COLO829 (cell line): Measurements from ENCODE around the gene ZNF445.
"Not testable (repeated sequence)": the region's sequence is repeated elsewhere in the genome, so short reads cannot be mapped to it uniquely, and the experiment has no call there.

ENCODE experiments used
- DNase-seq: peaks from one replicate; pipeline ENCODE4 v3.0.0; 2012; ENCODE audit warnings: low spot score

The ZNF445 gene

DNA sequence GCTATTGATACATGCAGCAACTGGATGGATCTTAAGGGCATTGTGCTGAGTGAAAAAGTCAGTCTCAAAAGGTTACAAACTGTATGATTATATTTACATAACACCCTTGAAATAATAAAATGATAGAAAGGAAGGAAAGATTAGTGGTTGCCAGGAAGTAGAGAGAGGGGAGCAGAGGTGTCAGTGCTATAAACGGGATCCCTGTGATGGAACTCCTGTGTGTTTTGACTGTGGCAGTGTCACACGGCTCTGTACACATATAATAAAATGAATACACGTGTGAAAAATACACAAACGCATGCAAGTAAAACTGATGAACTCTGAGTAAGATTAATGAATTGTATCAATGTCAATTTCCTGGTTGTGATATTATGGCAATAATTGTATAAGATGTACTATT lies 78.6 kb downstream of the ZNF445 start:
- DNase-seq = no peak

DNA sequence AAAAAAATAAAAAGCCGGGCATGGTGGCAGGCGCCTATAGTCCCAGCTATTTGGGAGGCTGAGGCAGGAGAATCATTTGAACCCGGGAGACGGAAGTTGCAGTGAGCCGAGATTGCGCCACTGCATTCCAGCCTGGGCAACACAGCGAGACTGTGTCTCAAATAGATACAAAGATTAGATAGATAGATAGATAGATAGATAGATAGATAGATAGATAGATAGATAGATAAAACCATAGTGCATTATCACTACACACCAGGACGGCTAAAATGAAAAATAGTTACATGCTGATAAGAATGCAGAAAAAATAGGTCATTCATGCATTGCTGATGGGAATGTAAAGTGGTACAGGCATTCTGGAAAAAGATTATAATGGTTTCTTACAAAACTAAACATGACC lies 79.2 kb downstream of the ZNF445 start:
- DNase-seq = not testable (repeated sequence)

DNA sequence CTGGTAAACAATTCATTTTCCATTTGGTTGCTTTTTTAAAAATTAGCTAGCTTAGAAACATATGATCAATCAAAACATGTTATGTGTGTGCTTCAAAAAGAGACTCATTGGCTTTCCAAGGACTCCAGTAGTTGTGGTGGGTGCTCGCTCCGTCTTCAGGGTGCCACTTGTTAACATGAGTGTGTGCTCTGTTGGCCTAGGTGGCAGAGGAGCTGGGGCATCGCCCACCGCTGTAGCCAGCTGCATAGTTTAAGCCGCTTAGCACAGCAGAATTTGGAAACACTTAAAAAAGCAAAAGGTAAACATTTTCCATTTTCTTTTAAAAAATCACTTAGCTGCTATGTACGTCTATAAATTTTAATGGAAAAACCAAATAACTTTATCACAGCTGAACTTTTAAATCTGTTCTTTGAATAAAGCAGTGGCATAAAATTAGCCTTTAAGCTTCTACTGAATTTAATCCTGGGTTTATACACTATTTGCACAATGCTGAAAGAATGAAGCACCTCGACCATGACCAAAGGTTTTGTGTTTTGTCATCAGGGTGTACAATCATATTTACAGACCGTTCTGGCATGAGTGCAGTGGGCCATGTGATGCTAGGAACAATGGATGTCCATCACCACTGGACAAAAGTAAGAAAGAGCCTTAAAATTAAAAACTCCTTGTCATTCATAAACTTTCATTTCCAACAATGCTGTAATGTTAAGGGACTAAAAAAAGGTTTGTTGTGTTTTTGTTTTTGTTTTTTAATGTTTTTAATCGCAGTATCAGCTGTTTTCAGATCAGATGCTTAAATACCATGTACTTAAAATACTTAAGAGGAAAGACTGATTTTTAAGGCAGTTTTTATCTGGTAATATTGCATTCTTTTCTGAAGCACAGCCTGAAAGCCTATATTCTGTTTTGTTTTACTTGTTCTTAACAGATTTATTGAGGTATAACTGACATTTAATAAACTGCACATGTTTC lies 81.0 kb downstream of the ZNF445 start:
- DNase-seq = no peak

DNA sequence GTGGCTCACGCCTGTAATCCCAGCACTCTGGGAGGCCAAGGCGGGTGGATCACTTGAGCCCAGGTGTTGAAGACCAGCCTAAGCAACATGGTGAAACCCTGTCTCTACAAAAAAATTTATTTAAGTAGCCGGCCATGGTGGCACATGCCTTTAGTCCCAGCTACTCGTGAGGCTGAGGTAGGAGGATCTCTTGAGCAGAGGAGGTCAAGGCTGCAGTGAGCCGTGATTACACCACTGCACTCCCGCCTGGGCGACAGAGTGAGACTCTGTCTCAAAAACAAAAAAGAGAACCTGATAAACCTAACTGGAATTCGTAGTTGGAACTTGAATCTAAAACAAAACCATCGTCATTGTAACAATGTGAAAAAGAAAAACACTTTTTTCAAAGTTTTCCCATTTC lies 81.8 kb downstream of the ZNF445 start:
- no peak for DNase-seq

DNA sequence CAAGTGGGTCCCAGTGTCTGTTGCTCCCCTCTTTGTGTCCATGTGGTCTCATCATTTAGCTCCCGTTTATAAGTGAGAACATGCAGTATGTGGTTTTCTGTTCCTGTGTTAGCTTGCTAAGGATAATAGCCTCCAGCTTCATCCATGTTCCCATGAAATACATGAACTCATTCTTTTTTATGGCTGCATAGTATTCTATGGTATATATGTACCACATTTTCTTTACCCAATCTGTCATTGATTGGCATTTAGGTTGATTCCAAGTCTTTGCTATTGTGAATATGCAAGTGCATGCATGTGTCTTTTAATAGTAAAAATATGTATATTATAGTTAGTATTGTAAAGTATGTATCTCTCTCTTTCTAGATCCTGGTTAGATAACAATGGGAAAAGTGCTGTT lies 85.0 kb downstream of the ZNF445 start:
- no peak for DNase-seq

DNA sequence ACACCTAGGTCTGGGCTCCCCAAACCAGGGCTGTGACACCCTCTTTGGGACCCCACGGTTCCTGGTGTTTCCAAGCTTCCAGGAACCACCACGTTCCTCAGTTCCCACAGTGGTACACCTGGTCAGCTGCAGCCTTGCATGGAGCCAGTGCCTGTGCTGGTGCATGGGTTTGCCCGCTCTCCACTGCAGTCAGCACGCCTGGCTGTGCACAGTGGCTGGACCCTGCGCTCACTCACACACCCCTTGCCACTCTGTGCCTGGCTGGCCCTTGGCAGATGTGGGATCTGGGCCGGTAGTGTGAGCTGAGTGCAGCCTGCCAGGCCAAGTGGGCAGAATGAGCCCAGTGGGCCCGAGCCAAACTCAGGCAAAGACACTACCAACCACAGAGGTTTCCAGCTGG lies 90.1 kb downstream of the ZNF445 start:
- no peak for DNase-seq
